ENCODE data around the gene ARHGAP5. TPM values are rescaled to one million over a fixed set of nuclear protein-coding genes. Genes with fewer than 3 reads are reported as not detected.

Gene ARHGAP5, protein sequence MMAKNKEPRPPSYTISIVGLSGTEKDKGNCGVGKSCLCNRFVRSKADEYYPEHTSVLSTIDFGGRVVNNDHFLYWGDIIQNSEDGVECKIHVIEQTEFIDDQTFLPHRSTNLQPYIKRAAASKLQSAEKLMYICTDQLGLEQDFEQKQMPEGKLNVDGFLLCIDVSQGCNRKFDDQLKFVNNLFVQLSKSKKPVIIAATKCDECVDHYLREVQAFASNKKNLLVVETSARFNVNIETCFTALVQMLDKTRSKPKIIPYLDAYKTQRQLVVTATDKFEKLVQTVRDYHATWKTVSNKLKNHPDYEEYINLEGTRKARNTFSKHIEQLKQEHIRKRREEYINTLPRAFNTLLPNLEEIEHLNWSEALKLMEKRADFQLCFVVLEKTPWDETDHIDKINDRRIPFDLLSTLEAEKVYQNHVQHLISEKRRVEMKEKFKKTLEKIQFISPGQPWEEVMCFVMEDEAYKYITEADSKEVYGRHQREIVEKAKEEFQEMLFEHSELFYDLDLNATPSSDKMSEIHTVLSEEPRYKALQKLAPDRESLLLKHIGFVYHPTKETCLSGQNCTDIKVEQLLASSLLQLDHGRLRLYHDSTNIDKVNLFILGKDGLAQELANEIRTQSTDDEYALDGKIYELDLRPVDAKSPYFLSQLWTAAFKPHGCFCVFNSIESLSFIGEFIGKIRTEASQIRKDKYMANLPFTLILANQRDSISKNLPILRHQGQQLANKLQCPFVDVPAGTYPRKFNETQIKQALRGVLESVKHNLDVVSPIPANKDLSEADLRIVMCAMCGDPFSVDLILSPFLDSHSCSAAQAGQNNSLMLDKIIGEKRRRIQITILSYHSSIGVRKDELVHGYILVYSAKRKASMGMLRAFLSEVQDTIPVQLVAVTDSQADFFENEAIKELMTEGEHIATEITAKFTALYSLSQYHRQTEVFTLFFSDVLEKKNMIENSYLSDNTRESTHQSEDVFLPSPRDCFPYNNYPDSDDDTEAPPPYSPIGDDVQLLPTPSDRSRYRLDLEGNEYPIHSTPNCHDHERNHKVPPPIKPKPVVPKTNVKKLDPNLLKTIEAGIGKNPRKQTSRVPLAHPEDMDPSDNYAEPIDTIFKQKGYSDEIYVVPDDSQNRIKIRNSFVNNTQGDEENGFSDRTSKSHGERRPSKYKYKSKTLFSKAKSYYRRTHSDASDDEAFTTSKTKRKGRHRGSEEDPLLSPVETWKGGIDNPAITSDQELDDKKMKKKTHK (N-terminal part only)
- 144 and 208 TPM in 2 replicates for total RNA-seq

GRCh38 chr14:32077081-32078022, at the start of gene ARHGAP5:
Gene ARHGAP5 (plus strand): TSS chr14:32077304. CDS start chr14:32090670, 13,366 bp downstream.

DNA sequence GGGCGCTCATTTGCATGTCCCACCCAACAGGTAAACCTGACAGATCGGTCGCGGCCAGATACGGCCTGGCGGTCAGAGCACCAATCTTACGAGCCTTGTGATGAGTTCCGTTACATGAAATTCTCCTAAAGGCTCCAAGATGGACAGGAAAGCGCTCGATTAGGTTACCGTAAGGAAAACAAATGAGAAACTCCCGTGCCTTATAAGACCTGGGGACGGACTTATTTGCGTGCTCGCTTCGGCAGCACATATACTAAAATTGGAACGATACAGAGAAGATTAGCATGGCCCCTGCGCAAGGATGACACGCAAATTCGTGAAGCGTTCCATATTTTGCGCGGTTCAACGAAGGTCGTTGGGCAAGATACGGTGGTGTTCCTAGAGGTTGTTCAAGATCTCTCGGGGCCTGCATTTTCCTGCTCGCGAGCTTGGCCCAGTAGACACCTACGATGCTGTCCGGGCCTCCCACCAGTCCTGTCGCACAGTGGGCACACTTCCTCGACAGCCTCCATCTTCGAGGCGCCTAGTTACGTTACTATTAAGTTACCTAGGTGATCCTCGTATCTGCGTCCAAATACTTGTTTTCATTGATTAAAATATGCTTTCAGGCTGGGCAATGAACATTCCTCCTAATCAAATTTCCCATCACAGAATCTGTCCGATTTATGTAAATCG, 124.8 kb downstream of the ARHGAP5 start, which contains the start of gene RNU6-7:
Gene RNU6-7, plus strand, starts transcription at position 230 of the 675 bp plus-strand sequence.

DNA sequence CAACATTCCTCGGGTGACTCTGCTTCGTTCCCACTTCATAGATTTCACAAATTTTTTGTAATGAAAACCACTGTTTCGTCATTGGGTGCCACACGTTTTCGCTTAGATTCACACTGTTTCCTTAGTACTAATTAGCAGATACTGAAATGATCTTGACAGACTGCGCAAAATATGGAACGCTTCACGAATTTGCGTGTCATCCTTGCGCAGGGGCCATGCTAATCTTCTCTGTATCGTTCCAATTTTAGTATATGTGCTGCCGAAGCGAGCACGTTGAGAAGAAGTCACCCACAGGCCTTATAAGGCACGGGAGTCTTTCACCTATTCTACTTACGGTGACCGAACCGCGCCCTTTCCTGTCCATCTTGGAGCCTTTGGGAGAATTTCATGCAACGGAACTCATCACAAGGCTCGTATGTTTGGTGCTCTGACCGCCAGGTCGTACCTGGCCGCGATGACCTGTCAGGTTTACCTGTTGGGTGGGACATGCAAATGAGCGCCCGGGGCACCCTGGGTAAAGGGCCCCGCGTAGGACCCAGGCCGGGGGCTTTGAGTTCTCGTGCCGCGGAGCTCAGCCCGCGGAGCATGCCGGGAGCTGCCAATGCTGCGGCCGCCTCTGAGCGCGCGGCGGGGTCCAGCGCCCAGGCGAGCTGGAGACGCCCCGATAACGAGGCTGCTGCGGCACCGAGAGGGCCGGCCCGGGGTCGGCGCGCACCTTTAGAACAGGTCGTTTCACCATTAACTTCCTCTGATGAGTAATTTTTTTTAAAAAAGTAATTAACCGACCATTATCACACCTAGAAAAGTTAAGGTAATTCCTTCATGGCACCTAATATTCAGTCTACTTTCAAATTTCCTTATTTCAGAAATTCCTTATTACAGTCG, 126.1 kb downstream of the ARHGAP5 start, which contains the start of gene RNU6-8:
Gene RNU6-8, minus strand, starts transcription at position 272 of the 885 bp plus-strand sequence.

Other genes starting within 250 kb of the ARHGAP5 start
- not detected in 2 replicates for gene RNU6-7, start 124.7 kb downstream of the ARHGAP5 start, total RNA-seq
- gene RNU6-8, start 126.0 kb downstream of the ARHGAP5 start, total RNA-seq, result not detected in 2 replicates